Testis (tissue), 2 donors: ENCODE data around the gene ROBO1.

ENCODE experiments used
- POLR2A ChIP-seq: fragments of 450-650 bp; IDR thresholded peaks from one replicate; pipeline ENCODE4 v1.6.1; 2017; ENCODE audit warnings: antibody characterized with exemption, mild to moderate bottlenecking, moderate library complexity
- TF ChIP-seq, protein P1 (sequence below), 3 experiments: fragments of 450-650 bp in 2 of 3; fragments of 200-600 bp in 1 of 3; sonication (generic) in 1 of 3; IDR thresholded peaks; one replicate each; pipeline ENCODE4 v1.5.1; 2016 to 2019; ENCODE audit warnings: antibody characterized with exemption in 3 of 3, mild to moderate bottlenecking in 2 of 3, moderate library complexity in 1 of 3

DNA sequence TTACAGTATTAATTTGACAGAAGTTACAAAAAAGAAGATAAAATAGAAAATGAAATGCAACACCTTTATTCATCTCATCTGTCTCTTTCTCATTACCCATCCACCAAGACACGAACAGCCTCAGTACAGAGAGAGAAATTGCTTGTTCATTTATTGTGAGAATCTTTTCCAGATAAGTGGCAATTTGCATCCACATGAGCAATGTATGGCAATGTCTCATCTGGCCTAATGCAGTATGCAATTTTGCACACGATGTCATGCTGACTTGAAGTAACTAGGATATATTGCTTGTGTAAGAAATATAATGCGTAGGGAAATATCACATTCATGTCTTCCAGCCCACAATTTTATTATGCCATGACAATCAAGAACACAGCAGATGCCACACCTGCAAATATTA is 866.9 kb downstream of the ROBO1 start:
- TF ChIP-seq, protein P1, sequence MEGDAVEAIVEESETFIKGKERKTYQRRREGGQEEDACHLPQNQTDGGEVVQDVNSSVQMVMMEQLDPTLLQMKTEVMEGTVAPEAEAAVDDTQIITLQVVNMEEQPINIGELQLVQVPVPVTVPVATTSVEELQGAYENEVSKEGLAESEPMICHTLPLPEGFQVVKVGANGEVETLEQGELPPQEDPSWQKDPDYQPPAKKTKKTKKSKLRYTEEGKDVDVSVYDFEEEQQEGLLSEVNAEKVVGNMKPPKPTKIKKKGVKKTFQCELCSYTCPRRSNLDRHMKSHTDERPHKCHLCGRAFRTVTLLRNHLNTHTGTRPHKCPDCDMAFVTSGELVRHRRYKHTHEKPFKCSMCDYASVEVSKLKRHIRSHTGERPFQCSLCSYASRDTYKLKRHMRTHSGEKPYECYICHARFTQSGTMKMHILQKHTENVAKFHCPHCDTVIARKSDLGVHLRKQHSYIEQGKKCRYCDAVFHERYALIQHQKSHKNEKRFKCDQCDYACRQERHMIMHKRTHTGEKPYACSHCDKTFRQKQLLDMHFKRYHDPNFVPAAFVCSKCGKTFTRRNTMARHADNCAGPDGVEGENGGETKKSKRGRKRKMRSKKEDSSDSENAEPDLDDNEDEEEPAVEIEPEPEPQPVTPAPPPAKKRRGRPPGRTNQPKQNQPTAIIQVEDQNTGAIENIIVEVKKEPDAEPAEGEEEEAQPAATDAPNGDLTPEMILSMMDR (IDR thresholded peaks at IDR 0.05), result no peak
- TF ChIP-seq POLR2A, result no peak
